Measurements from ENCODE around the gene CAMK1D.

CAMK1D gene

DNA sequence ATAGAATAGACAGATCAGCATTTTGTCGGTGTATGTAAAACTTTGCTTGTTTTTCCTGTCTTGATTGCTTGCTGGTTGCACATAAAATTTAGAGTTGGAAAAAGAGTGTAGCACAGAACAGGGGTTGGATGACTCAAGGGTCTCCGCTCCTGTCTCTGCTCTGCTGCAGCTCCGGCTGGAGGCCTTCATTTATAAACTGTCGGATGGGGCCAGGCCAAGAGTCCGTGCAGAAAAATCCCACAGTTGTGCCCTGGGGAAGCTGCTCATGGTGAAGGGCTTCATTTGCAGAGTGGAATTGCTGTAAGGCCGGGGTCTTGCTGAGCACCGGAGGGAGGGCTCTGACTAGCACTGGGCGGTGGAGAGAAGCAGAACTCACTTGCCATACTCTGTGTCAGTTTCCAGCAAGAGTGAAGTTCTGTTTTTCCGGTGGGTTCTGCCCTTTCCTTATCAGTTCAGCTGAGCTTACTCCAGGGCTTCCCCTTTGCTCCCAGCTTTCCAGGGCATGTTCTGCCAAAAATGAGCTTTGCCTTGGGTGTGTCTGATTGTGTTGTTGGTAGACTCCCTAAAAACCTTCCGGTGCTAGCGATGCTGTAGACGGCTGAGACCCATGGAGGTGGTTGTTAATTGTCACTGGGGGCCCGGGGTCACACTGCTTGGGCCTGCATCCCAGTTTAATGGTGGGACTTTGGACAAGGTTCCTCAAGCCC lies 67.2 kb downstream of the CAMK1D start:
- H3K27ac ChIP-seq = no peak overlapping the region
- TF ChIP-seq, protein P1, sequence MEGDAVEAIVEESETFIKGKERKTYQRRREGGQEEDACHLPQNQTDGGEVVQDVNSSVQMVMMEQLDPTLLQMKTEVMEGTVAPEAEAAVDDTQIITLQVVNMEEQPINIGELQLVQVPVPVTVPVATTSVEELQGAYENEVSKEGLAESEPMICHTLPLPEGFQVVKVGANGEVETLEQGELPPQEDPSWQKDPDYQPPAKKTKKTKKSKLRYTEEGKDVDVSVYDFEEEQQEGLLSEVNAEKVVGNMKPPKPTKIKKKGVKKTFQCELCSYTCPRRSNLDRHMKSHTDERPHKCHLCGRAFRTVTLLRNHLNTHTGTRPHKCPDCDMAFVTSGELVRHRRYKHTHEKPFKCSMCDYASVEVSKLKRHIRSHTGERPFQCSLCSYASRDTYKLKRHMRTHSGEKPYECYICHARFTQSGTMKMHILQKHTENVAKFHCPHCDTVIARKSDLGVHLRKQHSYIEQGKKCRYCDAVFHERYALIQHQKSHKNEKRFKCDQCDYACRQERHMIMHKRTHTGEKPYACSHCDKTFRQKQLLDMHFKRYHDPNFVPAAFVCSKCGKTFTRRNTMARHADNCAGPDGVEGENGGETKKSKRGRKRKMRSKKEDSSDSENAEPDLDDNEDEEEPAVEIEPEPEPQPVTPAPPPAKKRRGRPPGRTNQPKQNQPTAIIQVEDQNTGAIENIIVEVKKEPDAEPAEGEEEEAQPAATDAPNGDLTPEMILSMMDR (conservative IDR thresholded peaks at IDR 0.05) = no peak

DNA sequence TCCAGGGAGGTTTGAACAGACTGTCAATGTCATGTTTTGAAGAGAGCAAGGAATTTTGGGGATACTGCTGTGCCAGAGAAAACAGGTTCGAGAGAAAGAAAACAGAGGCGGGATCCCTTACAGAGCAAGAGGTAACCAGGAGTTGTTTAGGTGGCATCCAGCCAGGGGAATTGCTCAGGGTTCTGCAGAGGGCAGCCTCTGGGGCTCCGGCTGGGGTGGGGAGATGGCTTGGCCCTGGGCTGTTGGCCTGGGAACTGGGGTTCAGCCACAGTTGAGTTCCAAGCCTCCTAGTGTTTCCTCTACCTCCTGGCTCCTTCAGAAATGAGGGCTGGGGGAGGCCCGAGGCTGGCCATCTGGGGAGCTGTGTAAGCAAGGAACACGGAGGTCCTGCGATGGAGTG lies 68.0 kb downstream of the CAMK1D start:
- H3K27ac ChIP-seq = no peak overlapping the region
- TF ChIP-seq, protein P1 (conservative IDR thresholded peaks at IDR 0.05) = no peak

DNA sequence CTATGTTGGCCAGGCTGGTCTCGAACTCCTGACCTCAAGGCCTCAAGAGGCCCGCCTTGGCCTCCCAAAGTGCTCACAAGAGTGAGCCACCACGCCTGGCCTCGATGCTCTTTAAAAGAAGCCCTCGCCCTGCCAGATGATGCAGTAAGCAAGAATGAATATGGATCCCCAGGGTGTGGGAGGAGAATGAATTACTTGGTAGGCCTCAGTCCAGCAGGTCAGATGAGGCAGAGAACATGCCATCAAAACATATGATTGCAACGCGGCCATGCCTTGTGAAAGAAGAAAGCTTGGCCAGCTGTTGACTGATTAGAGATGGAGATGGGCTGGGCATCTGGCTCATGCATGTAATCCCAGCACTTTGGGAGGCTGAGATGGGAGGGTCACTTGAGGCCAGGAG lies 68.7 kb downstream of the CAMK1D start:
- no peak overlapping the region for H3K27ac ChIP-seq
- TF ChIP-seq, protein P1 (conservative IDR thresholded peaks at IDR 0.05) = no peak

DNA sequence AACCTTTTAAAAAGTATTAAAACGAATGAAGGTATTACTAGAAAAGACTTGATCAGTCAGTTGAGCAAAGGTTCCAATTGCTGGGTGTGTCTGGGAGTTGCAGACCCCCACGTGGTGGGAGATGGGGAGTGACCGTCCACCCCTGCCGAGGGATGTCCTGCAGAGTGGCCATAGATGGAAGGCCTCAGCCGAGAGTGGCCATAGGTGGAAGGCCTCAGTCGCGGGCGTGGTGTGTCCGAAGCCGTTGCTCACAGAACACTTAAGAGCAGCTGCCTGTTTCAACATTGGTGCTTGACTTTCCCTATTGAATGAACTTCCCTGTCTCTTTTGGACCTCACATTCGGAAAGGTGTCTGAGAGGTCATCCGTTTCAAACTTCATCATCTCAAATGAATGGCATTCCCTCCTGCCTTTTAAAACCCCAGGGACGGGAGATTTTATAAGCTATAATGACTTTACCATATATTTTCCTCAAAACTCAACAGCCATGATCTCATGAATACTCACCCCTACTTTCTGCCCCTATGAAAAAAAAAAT lies 69.4 kb downstream of the CAMK1D start:
- H3K27ac ChIP-seq = no peak overlapping the region
- TF ChIP-seq, protein P1 (conservative IDR thresholded peaks at IDR 0.05) = no peak

DNA sequence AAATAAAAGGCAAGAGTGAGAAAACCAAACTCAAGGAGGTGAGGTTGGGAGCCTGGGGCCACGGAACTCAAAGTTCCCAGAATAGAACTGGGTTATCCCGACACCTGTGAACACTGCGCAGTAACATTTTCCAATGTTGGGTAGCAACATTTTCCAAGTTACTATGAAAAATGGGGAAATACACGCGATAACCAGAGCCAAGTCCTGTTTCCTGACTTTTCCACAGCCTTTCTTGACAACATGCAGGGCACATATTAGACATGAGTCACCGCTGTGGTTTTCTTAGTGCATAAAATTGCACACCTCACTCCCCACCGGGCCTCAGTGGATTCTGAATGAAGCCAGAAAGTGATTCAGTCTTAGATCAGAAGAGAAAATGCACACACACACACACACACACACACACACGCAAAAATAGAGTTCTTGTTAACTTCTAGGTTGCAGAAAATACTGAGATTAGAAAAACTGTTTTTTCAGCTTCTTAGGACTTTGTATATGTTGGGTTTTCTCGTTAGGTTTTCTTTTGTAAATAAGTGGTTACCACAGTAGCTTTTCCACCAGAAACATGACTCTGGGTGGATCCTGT lies 70.0 kb downstream of the CAMK1D start:
- TF ChIP-seq, protein P1 (conservative IDR thresholded peaks at IDR 0.05) = no peak
- no peak overlapping the region for H3K27ac ChIP-seq

DNA sequence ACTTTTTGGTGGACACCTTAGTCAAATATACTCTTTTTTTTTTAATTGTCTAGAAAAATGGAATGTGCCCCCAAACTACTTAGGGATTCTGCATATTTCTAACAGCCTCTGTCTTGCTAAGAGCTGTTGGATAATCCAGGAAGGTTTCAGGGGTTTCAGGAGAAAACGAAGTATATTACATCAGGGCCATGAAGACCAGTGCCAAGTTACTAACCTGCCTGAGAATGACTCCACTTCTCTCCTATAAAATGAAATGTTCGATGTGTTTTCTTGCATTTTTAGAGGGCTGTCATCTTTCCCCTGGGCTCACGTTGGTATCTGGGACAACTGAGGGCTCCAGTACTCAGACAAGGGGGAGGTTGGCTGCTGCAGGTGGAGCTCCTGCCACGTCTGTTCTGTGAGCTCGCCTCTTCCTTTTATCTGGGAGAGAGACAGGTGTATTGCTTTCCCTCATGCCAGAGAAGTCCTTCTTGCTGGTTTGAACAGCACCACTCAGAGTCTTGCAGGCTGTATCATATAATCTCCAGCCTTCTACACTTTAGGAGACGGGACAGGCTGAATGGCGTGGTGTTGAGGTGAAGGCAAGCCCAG lies 71.3 kb downstream of the CAMK1D start:
- TF ChIP-seq, protein P1 (conservative IDR thresholded peaks at IDR 0.05) = no peak
- no peak overlapping the region for H3K27ac ChIP-seq

DNA sequence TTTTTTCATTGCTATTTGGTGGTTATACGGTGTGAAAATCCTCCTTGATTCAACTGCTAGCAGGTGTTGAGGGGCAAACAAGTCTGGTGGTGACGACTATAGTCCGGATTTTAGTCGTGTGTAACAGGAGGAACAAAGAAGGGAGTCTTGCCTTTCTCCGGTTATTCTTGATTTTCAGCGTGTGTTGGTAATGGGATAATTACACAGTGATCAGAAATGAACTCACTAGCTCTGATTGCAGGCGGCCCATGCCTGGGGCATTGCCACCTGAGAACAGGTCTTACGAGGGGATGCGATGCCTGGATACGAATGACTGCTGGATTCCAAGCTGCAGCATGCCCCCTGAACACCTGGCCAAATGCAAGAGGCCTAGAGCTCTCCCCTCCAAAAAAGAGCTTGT lies 72.8 kb downstream of the CAMK1D start:
- TF ChIP-seq, protein P1 (conservative IDR thresholded peaks at IDR 0.05) = no peak
- H3K27ac ChIP-seq = no peak overlapping the region

Measured in VCaP (cell line).